ENCODE data around the gene AWAT1.
A peak's percentile ranks its signal among the peaks of the same experiment; 100 is the strongest.
"Not testable (repeated sequence)": the region's sequence is repeated elsewhere in the genome, so short reads cannot be mapped to it uniquely, and the experiment has no call there.

The AWAT1 gene

GRCh38 chrX:70257423-70258288 is 23.2 kb downstream of the AWAT1 start:
- in situ Hi-C loops (cut with MboI; ENCODE audit: low pct_unique_long_range_greater_than_20kb, low sequenced_read_pairs, unreplicated experiment), result no loop called here
- TF ChIP-seq CTCF (IDR thresholded peaks at IDR 0.05; ENCODE audit: extremely low read depth, insufficient read depth, missing control alignments), result no peak

GRCh38 chrX:70260104-70260503 is 25.6 kb downstream of the AWAT1 start, which contains the start of gene P2RY4:
Gene P2RY4, minus strand, starts transcription at chrX:70260204. Its CDS starts 580 bp downstream, at chrX:70259624.
- TF ChIP-seq CTCF (IDR thresholded peaks at IDR 0.05; ENCODE audit: extremely low read depth, insufficient read depth, missing control alignments), result no peak
- in situ Hi-C loops (cut with MboI; ENCODE audit: low pct_unique_long_range_greater_than_20kb, low sequenced_read_pairs, unreplicated experiment), result no loop called here
- no peak for DNase-seq (ENCODE audit: low spot score)

More at GRCh38 chrX:70257423-70258288, 23.2 kb downstream of the AWAT1 start:
- DNase-seq (ENCODE audit: low spot score), result no peak

GRCh38 chrX:70262952-70263567 is 28.6 kb downstream of the AWAT1 start:
- peak; percentile 61 for TF ChIP-seq CTCF (IDR thresholded peaks at IDR 0.05; ENCODE audit: extremely low read depth, insufficient read depth, missing control alignments)
- peak; percentile 47 for DNase-seq (ENCODE audit: low spot score)

GRCh38 chrX:70264784-70265183 is 30.3 kb downstream of the AWAT1 start:
- no peak for DNase-seq (ENCODE audit: low spot score)
- no peak for TF ChIP-seq CTCF (IDR thresholded peaks at IDR 0.05; ENCODE audit: extremely low read depth, insufficient read depth, missing control alignments)
- in situ Hi-C loops (cut with MboI; ENCODE audit: low pct_unique_long_range_greater_than_20kb, low sequenced_read_pairs, unreplicated experiment), result no loop called here

More at GRCh38 chrX:70262952-70263567, 28.6 kb downstream of the AWAT1 start:
- in situ Hi-C loops (cut with MboI; ENCODE audit: low pct_unique_long_range_greater_than_20kb, low sequenced_read_pairs, unreplicated experiment), result no loop called here

- in situ Hi-C loops (cut with MboI; ENCODE audit: low pct_unique_long_range_greater_than_20kb, low sequenced_read_pairs, unreplicated experiment), result no loop called here
- TF ChIP-seq CTCF (IDR thresholded peaks at IDR 0.05; ENCODE audit: extremely low read depth, insufficient read depth, missing control alignments), result no peak
Observed at GRCh38 chrX:70268034-70268433, 33.6 kb downstream of the AWAT1 start, which contains the start of gene ARR3. Gene ARR3, plus strand, starts transcription at chrX:70268334. Its CDS starts 1,052 bp downstream, at chrX:70269386.

GRCh38 chrX:70274029-70274428 is 39.6 kb downstream of the AWAT1 start:
- in situ Hi-C loops (cut with MboI; ENCODE audit: low pct_unique_long_range_greater_than_20kb, low sequenced_read_pairs, unreplicated experiment); DNase-seq (ENCODE audit: low spot score): not testable (repeated sequence)

More at GRCh38 chrX:70268034-70268433, 33.6 kb downstream of the AWAT1 start, which contains the start of gene ARR3:
- DNase-seq (ENCODE audit: low spot score), result no peak

- DNase-seq (ENCODE audit: low spot score), result no peak
- TF ChIP-seq CTCF (IDR thresholded peaks at IDR 0.05; ENCODE audit: extremely low read depth, insufficient read depth, missing control alignments), result no peak
- in situ Hi-C loops (cut with MboI; ENCODE audit: low pct_unique_long_range_greater_than_20kb, low sequenced_read_pairs, unreplicated experiment), result no loop called here
Observed at GRCh38 chrX:70279081-70279480, 44.6 kb downstream of the AWAT1 start.
